ENCODE results near the gene MAP3K20. TPM values are rescaled to one million over a fixed set of nuclear protein-coding genes. Genes with fewer than 3 reads are reported as not detected.

Gene MAP3K20
- total RNA-seq, 4 donors from 2014 or later = 24.1 to 34.5 (median 25.6) TPM

DNA sequence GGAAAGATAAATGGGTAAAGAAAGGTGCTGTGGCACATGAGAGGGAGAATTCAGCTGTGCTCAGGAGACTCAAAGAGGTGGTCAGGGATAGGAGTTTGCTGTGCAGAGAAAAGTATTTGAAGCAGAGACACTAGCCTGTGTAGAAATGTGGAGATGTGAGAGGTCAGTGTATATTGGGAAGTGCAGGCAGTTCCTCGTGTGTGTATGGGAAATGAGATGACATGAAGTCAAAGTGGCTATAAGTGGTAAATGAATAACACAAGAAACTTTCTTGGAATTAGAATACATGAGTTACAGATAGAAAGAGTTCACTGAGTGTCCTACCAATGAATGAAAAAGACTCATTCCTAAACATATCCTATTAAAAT is 11.6 kb downstream of the MAP3K20 start:
- 66 to 78% methylated on average over 1 of the region's 1 CpG for WGBS, 2 donors
- Histone ChIP-seq H3K27ac (peak overlapping the region; percentile 21 to 84 (median 56)), H3K4me3 (replicated peaks in 1 of 3) (no peak overlapping the region), H3K36me3 (no peaks in the 10 kb centered on the region), H3K27me3 (no peaks in the 10 kb centered on the region), H3K4me1 (peaks cover 19 to 25% of the 10 kb centered on the region in 2 donors), H3K9me3 (no peaks in the 10 kb centered on the region)
- no peak for DNase-seq
- intact Hi-C loops (cut with DNase I) = no loop called here
- TF ChIP-seq POLR2A (IDR thresholded peaks at IDR 0.05) (no peak), CTCF (IDR thresholded peaks at IDR 0.05) (no peak)

GRCh38 chr2:173087793-173088496 is 12.3 kb downstream of the MAP3K20 start:
- WGBS, 2 donors = 76 to 78% methylated on average over 4 of the region's 4 CpGs
- no peaks in the 10 kb centered on the region for H3K9me3 ChIP-seq
- H3K4me1 ChIP-seq = peaks cover 19 to 25% of the 10 kb centered on the region in 2 donors
- intact Hi-C loops (cut with DNase I) = no loop called here
- H3K4me3 ChIP-seq (replicated peaks in 1 of 3) = no peak overlapping the region
- no peaks in the 10 kb centered on the region for H3K36me3 ChIP-seq
- peak overlapping the region in 2 of 3 donors; percentile 20 to 84 for H3K27ac ChIP-seq
- no peak for TF ChIP-seq CTCF (IDR thresholded peaks at IDR 0.05)
- TF ChIP-seq POLR2A (IDR thresholded peaks at IDR 0.05) = no peak
- no peaks in the 10 kb centered on the region for H3K27me3 ChIP-seq
- DNase-seq = no peak

DNA sequence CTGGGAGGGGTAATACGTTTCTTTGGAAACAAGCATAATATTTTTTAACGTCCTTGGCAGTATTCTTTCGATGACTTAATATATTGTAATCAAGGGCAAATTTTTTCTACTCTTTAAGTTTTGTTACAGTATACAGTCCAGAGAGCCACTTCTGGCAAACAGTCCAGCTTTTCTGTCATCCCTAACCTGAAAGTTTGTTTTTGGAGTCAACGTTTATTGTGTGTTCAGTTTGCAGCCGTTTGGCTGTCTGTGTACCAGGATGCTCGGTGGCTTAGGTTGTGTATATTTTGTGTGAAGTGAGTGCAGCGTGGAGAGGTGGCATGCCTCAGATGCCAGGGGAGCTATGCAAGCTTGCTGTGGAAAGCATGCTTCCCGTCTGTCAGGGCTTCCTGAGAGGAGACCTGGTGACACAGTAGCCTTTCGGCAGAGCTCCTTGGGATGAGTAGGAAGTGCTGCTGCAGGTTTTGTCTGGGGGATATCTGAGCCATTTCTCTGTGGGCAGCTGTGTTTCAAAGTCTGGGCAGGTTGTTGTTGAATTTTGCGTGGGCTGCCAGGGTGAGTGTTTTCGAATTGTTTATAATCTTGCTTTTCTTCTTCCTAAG is 14.7 kb downstream of the MAP3K20 start:
- H3K9me3 ChIP-seq = no peaks in the 10 kb centered on the region
- peak; percentile 56 to 75 for DNase-seq
- TF ChIP-seq CTCF (IDR thresholded peaks at IDR 0.05) (no peak), POLR2A (IDR thresholded peaks at IDR 0.05) (peak in 1 of 2 donors; percentile 40)
- H3K27ac ChIP-seq = peak overlapping the region in 2 of 3 donors; percentile 11 to 48
- WGBS, 2 donors = 28 to 37% methylated on average over 11 of the region's 11 CpGs
- H3K27me3 ChIP-seq = no peaks in the 10 kb centered on the region
- intact Hi-C loops (cut with DNase I) = no loop called here
- no peak overlapping the region for H3K4me3 ChIP-seq (replicated peaks in 1 of 3)
- no peaks in the 10 kb centered on the region for H3K36me3 ChIP-seq
- H3K4me1 ChIP-seq = peaks cover 19 to 25% of the 10 kb centered on the region in 2 donors

GRCh38 chr2:173090973-173091660 is 15.5 kb downstream of the MAP3K20 start:
- Histone ChIP-seq H3K9me3 (no peaks in the 10 kb centered on the region), H3K4me1 (peaks cover 15 to 24% of the 10 kb centered on the region in 2 donors), H3K4me3 (replicated peaks in 1 of 3) (no peak overlapping the region), H3K36me3 (no peaks in the 10 kb centered on the region), H3K27me3 (no peaks in the 10 kb centered on the region), H3K27ac (peak overlapping the region in 2 of 3 donors; percentile 11 to 48)
- no peak for DNase-seq
- TF ChIP-seq CTCF (IDR thresholded peaks at IDR 0.05) = no peak
- no peak for TF ChIP-seq POLR2A (IDR thresholded peaks at IDR 0.05)
- intact Hi-C loops (cut with DNase I) = no loop called here
- WGBS, 2 donors = 79 to 87% methylated on average over 10 of the region's 10 CpGs

DNA sequence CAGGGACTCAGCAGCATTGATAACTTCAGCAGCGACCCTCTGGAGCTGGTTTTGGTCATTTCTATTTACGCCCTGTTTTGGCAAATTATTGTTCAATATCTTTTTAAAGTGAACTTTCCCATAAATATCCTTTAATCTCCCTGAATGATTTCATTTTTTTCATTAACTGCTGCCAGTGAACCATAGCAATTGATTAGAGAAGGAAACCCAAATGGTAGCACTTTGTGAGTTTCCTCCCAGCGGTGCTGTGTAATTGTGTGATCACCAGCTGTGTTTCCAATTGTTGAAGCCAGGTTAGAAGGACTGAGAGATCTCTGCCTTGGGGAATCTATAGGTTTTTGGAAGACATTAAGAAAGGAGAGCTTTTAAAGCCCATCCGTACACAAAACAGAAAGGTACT is 16.3 kb downstream of the MAP3K20 start:
- WGBS, 2 donors = 94 to 97% methylated on average over 4 of the region's 4 CpGs
- TF ChIP-seq CTCF (IDR thresholded peaks at IDR 0.05) = no peak
- TF ChIP-seq POLR2A (IDR thresholded peaks at IDR 0.05) = no peak
- no peak overlapping the region for H3K4me3 ChIP-seq (replicated peaks in 1 of 3)
- intact Hi-C loops (cut with DNase I) = no loop called here
- H3K27me3 ChIP-seq = no peaks in the 10 kb centered on the region
- no peaks in the 10 kb centered on the region for H3K36me3 ChIP-seq
- peaks cover 7 to 16% of the 10 kb centered on the region in 2 donors for H3K4me1 ChIP-seq
- DNase-seq = no peak
- H3K27ac ChIP-seq = peak overlapping the region in 1 of 3 donors; percentile 48
- H3K9me3 ChIP-seq = no peaks in the 10 kb centered on the region

All from thyroid gland (tissue), 4 donors.